SHP77 (cell line): ENCODE results near the gene FRMD7.
A peak's percentile ranks its signal among the peaks of the same experiment; 100 is the strongest.
"Not testable (repeated sequence)": the region's sequence is repeated elsewhere in the genome, so short reads cannot be mapped to it uniquely, and the experiment has no call there.

ENCODE experiments used
- DNase-seq, 2 experiments: peaks; one replicate each; lab custom pipeline; 2025; lab: John Stamatoyannopoulos, UW

Gene FRMD7, protein sequence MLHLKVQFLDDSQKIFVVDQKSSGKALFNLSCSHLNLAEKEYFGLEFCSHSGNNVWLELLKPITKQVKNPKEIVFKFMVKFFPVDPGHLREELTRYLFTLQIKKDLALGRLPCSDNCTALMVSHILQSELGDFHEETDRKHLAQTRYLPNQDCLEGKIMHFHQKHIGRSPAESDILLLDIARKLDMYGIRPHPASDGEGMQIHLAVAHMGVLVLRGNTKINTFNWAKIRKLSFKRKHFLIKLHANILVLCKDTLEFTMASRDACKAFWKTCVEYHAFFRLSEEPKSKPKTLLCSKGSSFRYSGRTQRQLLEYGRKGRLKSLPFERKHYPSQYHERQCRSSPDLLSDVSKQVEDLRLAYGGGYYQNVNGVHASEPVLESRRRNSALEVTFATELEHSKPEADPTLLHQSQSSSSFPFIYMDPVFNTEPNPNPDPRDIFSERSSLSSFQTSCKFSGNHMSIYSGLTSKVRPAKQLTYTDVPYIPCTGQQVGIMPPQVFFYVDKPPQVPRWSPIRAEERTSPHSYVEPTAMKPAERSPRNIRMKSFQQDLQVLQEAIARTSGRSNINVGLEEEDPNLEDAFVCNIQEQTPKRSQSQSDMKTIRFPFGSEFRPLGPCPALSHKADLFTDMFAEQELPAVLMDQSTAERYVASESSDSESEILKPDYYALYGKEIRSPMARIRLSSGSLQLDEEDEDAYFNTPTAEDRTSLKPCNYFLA

DNA sequence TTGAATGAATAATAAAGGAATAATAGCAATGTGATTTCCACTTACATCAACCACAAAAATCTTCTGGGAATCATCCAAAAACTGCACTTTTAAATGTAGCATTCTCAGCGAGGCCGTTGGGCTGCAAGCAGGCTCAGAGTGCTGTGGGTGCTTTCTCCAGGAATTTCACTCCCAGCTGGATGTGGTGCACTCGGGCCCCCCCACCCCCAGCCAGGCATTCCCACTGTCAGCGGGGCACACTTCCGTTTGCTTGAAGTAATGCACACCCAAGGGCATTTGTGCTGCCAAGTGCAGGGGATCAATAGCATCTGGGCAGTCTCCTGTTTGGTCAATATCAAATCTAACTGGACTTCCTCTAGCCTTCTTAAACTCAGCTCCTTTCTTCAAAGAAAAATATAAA lies at the start of gene FRMD7:
FRMD7 (minus strand) TSS at position 278 of the 400 bp plus-strand sequence; CDS start at position 102, 176 bp downstream.
- DNase-seq, result no peak

GRCh38 chrX:132173647-132174046 lies 45.8 kb upstream of the FRMD7 start:
- no peak for DNase-seq

DNA sequence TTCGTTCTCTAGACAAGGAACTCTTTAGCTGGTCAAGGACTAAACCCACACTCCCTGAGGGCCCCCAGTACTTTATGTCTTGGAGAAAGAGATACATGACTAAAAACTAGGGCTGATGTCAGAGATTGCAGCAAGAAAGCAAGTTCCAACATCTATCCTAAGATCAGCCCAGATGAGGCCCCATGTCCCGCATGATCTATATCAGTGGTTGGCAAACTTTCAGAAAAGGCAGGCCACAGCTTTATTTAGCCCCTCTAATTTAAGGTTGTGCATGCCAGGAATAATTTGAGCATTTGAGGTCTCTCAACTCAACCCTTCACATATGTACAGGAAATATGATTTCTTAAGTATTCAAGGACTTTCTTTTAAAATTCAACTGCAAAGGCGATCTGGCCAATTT lies 44.1 kb upstream of the FRMD7 start:
- DNase-seq, result no peak

DNA sequence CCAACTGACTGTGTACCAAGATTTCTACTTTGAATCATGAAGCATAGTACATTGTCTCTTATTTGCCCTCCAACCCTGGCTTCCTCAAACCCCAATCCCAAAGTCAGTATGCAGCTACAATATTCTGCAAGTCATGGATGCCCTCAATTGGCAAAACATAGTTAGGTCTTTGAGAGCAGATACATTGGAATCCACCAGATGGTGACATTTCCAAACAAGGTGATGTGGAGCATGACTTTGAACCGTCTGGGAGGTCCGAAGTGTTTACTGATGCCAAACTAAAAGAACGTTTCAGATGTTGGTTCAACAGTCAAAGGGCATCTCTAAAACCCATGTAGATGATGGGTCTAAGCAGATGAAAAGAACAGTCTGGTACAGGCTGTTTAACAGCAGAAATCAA lies 43.7 kb upstream of the FRMD7 start:
- DNase-seq, result no peak

GRCh38 chrX:132169554-132169953 lies 41.7 kb upstream of the FRMD7 start:
- peak; percentile 15 to 35 for DNase-seq

GRCh38 chrX:132165651-132166050 lies 37.8 kb upstream of the FRMD7 start:
- DNase-seq, result no peak

GRCh38 chrX:132165005-132165404 lies 37.2 kb upstream of the FRMD7 start:
- DNase-seq, result no peak

DNA sequence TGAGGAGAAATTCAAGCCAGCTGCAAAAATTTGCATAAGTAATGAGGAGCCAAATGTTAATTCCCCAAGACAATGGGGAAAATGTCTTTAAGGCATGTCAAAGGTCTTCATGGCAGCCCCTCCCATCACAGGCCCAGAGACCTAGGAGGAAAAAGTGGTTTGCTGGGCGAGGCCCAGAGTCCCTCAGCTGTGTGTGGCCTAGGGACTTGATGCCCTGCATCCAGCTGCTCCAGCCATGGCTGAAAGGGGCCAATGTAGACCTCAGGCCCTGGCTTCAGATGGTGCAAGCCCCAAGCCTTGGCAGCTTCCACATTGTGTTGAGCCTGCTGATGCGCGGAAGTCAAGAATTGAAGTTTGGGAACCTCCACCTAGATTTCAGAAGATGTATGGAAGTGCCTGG lies 35.3 kb upstream of the FRMD7 start:
- not testable (repeated sequence) for DNase-seq

DNA sequence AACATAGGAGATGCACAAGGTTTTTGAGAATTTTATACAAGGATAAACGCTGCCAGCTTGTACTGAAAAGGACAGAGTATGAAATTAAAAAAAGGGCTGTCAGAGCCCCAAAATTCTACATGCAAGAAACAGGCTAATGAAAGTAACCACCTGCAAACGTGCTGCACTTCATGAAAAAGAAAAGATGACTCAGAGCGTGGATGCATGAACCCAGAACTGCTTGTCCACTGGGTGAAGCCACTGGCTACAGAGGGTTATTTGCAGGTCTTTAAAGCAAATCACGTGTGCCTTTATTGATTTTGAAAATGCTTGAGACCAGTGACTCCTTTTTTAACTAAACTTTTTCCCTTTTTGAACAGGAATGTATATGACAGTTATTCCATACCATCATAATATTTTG lies 25.3 kb upstream of the FRMD7 start:
- DNase-seq, result no peak

DNA sequence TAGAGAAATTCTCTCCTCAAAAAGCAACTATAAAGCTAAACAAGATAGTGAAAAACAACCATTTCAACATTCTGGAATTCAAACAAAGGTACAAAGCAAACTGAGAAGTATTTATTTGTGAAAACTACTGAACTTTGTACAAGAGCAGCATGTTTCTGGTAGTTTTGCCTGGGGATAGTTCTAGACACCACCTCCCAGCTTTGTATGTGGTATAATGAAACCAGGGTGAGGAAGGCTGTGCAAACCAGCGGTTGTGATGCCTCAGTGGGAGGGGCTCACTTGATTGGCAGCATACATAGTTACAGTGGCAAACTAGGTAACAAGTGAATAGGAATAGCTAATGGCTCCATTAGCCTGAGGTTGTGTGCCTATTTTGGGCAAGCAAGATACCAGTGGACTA lies 18.6 kb upstream of the FRMD7 start:
- no peak for DNase-seq

GRCh38 chrX:132144061-132144460 lies 16.2 kb upstream of the FRMD7 start:
- no peak for DNase-seq

GRCh38 chrX:132125906-132126305 lies 1.9 kb downstream of the FRMD7 start:
- DNase-seq, result no peak

DNA sequence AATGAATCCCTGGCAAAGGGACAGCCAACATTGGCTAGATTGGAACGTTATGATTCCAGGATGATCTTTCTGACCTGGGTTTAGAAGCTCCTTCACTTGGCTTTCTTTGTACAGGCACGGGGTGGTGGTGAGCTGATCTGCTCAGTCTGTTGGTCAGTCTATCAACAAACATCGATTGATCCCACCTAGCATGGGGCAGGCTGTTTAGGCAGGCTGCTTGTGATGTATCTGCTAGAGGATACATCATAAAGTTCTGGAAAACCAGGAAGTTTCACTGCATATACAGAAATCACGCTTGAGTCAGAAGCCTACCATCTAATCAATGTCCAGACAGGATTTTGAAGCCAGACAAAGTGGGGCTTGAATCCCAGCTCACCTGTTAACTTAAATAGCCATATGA lies 6.9 kb downstream of the FRMD7 start:
- no peak for DNase-seq

- no peak for DNase-seq
Measured at GRCh38 chrX:132119821-132120515, 7.9 kb downstream of the FRMD7 start.

GRCh38 chrX:132119283-132119682 lies 8.5 kb downstream of the FRMD7 start:
- DNase-seq, result no peak

DNA sequence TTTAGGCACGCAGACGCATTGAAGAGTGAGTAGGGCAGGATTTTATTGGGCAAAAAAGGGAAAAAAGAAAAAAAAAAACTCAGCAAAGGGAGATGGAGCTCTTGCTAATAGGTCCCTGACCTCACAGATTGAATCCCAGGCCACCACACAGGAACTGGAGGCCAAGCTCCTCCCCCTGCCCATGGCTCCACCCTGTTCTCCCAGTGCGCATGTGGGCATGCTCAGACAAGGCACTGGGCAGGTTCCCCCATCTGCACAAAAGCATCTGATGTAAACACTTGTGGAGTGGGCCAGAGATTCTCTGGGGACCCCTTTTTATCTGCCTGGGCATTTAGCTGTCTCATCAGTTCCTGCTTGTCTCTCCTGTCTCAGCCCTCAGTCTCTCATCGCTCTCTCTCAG lies 9.5 kb downstream of the FRMD7 start:
- DNase-seq, result no peak

- DNase-seq, result no peak
Measured at GRCh38 chrX:132115792-132116191, 12.0 kb downstream of the FRMD7 start.

- DNase-seq, result no peak
Measured at GRCh38 chrX:132114607-132115006, 13.2 kb downstream of the FRMD7 start.

GRCh38 chrX:132107291-132107690 lies 20.5 kb downstream of the FRMD7 start:
- no peak for DNase-seq

DNA sequence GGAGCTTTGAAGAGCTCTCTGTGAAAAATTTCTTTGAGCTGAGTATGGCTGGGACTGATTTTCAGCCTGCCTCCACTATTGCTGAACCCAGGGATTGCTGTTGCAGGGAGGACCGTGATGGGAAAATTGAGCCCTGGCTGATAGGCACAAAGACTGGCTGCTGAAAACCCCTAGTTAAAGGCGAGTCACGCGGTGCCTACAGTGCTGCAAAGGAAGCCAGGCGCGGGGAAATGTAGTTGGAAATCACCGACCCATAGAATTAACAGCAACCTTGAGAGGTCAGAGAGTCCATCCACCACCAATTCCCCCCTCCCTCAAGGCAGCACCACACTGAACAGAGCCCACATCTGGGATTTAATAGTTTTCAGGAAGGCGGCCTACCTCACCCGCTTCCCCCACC lies 26.0 kb downstream of the FRMD7 start:
- no peak for DNase-seq

DNA sequence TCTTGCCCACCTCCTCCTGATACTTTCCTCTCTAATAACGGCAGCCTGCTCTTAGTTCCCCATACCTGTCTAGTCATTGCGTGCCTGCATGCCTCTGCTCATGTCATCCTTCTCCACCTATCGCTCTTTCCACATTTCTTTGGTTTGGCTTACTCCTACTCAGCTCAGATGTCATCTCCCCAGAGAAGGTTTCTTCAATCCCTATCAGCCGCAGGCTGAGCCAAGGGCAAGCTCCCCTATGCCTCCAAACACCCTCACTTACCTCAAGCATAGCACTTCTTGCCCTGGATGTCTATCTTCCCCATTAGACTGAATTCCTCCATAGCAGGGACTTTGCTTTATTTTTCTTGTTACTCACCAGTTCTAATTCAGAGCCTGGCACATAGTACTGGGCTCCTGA lies 26.6 kb downstream of the FRMD7 start:
- DNase-seq, result no peak

DNA sequence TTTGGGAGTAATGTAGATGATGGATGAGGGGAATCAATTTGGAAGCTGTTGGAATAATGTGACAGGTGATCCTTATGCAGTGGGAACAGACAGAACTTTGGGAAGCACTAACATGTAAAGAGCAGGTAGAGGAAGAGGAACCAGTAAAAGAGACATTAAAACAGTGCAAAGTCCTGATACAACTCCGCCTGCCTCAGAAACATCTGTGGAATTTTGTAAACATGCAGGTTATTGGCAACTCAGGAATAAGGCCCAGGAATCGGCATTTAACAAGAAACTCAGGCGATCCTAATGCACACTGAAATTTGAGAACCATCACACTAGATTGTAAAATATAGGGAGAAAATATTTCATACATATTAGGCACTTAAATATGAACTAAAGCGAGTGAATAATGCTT lies 29.1 kb downstream of the FRMD7 start:
- not testable (repeated sequence) for DNase-seq

DNA sequence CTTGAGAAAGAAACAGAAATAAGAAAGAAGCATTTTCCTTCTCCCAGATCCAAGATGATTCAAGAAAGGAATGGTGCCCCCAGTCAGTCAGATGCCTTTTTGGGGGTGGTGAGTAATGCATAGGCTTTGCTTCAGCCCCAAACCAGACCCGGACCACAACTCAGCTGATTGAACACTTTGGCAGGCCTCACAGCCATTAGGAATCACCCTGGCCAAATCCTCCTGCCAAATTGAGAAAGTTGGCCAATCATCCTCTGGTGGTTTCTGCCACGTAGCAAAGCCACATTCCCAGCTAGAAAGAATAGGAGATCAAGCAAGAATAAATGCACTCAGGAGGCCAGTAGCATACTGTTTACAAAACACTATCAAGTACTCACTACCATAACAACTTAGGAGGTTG lies 33.7 kb downstream of the FRMD7 start:
- DNase-seq, result no peak
